ENCODE data around the gene ZFP36L1.
"Not testable (repeated sequence)": the region's sequence is repeated elsewhere in the genome, so short reads cannot be mapped to it uniquely, and the experiment has no call there.

DNA sequence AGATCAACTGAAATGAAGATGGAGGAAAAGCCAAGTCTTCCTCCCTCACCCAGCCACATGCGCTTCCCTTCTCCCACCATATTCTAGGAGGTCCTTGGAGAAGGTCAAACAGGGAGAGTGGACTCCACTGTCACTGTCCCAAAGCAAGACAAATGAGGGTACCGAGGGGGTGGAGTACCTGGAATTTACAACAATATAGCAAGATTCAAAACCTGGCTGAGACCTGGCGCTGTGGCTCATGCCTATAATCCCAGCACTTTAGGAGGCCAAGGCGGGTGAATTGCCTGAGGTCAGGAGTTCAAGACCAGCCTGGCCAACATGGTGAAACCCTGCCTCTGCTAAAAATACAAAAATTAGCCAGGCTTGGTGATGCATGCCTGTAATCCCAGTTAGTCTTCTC is 29.0 kb downstream of the ZFP36L1 start:
- TF ChIP-seq POLR2AphosphoS5 (IDR thresholded peaks at IDR 0.05), result not testable (repeated sequence)
- TF ChIP-seq, protein P1, sequence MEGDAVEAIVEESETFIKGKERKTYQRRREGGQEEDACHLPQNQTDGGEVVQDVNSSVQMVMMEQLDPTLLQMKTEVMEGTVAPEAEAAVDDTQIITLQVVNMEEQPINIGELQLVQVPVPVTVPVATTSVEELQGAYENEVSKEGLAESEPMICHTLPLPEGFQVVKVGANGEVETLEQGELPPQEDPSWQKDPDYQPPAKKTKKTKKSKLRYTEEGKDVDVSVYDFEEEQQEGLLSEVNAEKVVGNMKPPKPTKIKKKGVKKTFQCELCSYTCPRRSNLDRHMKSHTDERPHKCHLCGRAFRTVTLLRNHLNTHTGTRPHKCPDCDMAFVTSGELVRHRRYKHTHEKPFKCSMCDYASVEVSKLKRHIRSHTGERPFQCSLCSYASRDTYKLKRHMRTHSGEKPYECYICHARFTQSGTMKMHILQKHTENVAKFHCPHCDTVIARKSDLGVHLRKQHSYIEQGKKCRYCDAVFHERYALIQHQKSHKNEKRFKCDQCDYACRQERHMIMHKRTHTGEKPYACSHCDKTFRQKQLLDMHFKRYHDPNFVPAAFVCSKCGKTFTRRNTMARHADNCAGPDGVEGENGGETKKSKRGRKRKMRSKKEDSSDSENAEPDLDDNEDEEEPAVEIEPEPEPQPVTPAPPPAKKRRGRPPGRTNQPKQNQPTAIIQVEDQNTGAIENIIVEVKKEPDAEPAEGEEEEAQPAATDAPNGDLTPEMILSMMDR (IDR thresholded peaks at IDR 0.05), result not testable (repeated sequence)

All from upper lobe of left lung (tissue), 4 donors.